T-helper 2 cell (primary cell): ENCODE data around the gene KIAA1217.

Experiments used
- DNase-seq, 5 experiments: peaks; one replicate each; pipeline versions ENCODE4 v3.0.0 to v3.0.0-alpha.2; 2012 to 2022

The KIAA1217 gene

DNA sequence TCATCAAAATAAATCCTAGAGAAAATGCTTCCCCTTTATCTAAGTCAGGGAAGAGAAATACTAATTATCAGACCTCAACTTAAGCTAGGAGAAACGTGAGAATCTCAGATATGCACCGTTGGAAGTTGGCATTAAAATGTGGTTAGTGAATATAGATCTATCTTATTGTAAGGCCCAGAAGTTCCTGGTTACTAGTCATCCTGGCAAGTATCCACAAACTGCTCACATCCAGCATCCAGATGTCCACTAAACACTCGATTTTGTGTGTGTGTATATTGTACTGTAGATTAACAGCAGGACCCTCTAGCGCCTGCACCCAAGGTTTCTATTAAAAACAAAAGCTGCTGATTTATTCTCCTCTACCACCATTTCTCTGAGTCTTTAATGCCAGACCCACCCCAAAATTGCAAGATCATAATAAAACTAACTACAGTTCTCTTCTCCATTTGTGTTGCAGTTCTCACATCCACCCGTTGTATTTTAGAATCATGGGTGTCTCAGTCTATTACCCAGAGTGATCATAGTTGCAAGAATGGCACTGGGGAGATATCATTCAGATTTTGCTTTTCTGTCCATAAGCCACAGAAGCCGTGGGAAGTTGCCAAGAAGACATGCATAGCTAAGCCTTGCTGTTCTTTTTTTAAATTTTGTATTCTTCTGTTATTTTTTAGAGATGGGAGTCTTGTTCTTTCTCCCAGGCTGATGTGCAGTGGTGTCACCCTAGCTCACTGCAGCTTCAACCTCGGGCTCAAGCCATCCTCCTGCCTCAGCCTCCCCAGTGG, 165.4 kb downstream of the KIAA1217 start:
- no peak for DNase-seq

DNA sequence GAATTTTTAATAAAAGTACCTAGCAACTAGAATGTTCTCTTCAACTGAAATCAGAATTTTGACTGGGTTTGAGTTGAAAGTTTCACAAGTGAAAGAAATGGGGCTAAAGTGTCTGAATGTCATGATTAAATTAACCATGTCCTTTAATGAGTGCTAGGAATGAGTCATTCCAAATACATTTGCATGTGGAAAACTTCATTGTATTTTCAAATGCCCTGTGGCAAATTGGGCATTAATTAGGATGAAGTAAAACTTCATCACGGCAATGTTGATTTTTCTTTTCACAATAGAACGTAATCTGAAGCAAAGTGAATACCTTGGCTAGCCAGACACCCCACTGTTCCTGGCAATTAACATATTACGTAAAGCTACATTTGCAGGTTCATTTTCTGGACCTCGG, 166.6 kb downstream of the KIAA1217 start:
- no peak for DNase-seq

DNA sequence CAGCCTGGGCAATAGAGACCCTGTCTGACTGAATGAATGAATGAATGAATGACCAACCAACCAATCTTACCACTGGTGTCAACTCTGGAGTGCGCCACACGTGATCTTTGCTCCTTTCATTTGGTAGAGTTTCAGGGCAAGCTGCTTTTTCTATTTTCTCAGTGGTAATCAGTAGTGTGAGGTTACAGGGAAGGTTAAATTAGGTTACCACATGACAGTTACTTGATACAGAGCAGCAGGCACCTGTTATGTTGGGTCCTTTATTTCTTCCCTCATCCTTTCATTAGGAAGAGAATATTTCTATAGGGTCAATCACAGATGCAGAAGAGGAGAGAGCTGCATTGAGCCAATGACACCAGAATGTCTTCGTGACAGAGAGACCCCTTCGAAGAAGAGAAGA, 167.8 kb downstream of the KIAA1217 start:
- no peak for DNase-seq

DNA sequence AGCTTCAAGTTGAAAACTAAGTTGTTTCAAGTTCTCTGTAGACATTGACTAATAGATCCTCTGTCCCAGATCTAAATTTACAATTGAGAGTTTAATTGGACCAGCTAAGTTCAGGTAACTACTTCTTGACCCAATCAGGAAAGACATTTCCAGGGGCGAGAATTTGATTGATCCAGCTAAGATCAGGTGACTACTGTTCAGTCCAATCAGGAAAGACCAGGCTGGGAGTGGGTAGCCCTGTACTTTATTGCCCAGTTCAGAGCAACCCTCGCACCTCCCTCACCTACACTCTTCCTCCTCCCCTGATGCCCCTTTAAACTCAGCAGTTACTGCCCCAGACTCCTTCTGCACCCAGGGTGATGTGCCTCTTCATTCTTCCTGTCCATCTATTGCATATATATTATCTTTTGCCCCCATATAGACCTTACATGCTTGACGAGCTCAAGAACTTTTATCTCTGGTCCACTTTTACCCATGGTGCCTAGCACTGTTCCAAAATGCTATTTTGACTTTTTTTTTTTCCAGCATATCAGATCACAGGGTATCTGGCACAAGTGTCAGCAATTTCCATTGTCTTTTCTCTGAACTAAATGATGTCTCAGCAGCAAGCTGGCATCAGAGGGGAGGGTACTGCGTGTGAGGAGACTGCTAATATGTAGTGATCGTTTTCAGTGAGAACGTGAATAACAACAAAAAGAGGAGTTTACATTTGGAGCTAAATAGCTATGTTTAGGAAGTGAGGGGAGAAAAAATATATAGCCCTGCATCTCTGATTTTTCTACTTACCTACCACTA, 169.4 kb downstream of the KIAA1217 start:
- no peak for DNase-seq

DNA sequence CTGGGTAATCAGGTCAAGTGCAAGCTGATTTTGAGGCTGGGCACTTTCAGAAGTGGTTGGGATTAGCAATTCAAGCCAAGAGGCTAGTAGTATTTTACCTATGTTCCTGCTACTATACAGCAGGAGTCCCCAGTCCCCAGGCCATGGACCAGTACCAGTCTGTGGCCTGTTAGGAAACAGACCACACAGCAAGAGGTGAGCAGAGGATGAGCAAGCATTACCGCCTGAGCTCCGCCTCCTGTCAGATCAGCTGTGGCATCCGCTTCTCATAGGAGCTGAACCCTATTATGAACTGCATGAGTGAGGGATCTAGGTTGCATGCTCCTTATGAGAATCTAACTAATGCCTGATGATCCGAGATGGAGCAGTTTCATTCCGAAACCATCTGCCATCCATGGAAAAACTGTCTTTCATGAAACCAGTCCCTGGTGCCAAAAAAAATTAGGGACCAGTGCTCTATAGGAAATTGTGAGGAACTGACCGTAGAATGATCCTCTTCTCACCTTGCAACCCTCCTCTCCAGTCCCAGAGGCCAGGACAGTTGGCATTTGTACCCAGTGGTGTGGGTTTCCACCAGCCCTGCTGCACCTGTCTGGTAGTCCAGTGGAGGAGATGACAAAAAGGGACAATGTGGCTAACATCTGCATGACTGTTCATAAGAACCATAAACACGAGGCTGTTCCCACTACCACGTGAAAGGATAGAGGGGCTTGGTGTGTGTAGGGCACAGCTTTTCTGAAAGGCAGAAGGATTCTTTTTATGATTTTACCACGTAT, 172.5 kb downstream of the KIAA1217 start:
- DNase-seq, result no peak

DNA sequence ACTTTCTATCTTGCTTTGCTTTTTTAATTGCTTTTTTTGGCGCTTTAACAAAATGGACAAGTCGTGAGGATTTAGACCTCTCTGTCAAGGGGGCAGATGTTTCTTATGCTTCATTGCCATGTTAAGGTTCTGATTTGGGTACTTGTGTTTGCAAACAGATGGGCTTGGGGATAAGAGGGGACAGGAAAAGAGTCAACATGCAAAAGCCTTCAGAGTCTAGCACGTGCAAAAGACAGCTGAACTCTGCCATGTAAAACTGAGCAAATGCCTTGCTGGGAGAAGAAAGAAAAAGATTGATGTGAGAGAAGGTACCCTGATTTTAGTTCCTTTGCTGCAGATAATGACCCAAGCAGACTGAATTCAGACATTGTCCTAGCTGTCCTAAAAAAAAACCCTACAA, 173.1 kb downstream of the KIAA1217 start:
- DNase-seq, result no peak

- no peak for DNase-seq
These were observed 173.6 kb downstream of the KIAA1217 start for GRCh38 chr10:24382596-24382978.

DNA sequence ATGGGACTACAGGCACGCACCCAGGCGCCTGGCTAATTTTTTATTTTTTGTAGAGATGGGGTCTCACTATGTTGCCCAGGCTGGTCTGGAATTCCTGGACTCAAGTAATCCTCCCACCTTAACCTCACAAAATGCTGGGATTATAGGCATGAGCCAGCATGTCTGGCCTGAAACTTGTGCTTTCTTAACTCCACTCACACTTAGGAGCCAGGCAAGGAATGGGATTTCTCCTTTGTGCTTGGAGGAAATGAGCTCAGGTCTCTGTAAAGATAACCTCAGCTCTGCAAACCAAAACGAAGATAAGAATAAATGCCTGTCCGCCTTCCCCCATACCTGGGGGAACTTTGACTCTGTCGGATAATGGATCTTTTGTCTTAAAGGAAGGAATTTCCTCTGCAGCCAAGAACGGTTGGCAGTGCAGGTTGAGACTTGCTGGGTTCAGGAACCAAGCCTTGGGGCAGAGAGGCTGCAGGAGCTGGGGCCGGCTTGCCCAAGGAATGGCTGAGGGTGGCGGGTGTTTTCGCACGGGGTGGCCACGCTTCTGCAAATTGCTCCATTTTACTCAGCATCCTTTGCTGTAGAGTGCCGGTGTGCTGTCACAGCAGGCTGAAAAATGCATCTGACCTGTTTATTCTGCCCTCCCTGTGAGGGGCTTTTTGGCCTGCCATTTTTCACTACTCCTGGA, 174.2 kb downstream of the KIAA1217 start:
- no peak for DNase-seq

- peak in 1 of 5 experiments; percentile 11 for DNase-seq
These were observed 174.8 kb downstream of the KIAA1217 start for GRCh38 chr10:24383681-24384106.

DNA sequence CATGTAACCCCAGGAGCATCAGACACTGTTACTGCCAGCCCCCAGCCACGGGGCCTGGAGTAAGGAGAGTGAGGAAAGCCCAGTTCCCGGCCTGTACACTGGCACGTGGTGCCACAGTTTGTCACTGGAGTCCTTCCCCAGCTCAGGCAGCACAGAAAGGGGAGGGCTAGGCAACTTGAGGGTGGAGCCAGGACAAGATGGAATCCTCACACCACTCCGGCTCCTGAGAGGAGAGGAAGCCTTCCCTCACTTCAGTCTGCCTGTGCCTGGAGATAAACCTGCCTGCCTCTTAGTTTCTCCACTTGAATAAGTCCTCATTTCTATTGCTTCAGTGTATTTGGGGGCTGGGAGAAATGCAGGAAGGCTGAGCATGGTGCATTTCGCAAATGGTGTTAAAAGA, 176.0 kb downstream of the KIAA1217 start:
- DNase-seq, result no peak

- no peak for DNase-seq
These were observed 176.8 kb downstream of the KIAA1217 start for GRCh38 chr10:24385776-24386175.

GRCh38 chr10:24390146-24390700, 181.3 kb downstream of the KIAA1217 start:
- no peak for DNase-seq

DNA sequence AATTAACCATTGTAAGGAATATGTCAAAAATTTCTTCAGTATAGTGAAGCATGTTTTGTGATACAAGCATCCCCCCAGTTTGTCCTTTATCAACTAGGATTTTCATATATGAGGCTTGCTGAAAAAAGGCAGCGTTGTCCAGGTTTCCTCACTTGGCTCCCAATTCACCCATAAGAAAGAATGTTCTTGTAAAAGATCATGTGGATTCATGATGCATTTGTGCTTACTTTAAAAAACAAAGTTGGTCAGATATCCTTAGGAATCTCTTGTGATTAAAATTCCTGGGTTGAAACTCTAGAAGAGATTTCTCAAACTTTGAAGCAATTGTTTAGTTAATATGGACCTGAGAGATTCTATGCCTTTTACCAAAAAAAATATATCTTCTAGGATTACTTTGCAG, 181.8 kb downstream of the KIAA1217 start:
- DNase-seq, result no peak

- no peak for DNase-seq
These were observed 184.3 kb downstream of the KIAA1217 start for GRCh38 chr10:24393201-24393600.

- DNase-seq, result no peak
These were observed 185.7 kb downstream of the KIAA1217 start for GRCh38 chr10:24394461-24395190.

- DNase-seq, result no peak
These were observed 187.5 kb downstream of the KIAA1217 start for GRCh38 chr10:24396396-24396795.

DNA sequence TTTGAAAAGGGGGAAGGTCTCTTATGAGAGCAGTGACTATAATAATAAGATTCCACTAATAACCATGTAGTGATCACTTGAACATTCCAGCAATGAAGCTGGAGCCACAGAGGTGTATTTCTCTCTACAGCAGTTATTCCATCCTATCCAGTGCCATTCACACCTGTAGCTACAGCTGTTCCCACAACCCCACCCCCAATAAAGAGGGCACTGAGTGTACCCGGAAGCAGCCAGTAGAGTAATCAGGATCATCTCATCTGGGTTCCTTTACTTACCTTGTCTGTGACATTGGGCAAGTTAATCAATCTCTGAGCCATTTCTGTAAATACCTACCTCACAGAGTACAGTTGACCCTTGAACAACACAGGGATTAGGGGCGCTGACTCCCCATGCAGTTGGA, 188.7 kb downstream of the KIAA1217 start:
- DNase-seq, result no peak

DNA sequence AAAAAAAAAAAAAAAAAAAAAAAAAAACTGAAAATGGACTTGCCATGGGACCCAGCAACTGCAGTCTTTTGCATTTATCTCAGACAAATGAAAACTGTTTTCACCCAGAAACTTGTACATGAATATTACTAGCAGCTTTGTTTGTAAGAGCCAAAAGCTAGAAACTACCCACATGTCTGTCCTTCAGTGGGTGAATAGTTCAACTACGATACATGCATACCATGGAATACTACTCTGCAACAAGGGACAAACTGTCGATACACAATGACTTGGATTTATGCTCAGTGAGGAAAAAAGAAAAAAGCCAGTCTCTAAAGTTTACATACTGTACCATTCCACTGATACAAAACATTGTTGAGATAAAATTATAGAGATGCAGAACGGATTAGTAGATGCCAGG, 195.6 kb downstream of the KIAA1217 start:
- no peak for DNase-seq

- no peak for DNase-seq
These were observed 196.7 kb downstream of the KIAA1217 start for GRCh38 chr10:24405635-24406034.

DNA sequence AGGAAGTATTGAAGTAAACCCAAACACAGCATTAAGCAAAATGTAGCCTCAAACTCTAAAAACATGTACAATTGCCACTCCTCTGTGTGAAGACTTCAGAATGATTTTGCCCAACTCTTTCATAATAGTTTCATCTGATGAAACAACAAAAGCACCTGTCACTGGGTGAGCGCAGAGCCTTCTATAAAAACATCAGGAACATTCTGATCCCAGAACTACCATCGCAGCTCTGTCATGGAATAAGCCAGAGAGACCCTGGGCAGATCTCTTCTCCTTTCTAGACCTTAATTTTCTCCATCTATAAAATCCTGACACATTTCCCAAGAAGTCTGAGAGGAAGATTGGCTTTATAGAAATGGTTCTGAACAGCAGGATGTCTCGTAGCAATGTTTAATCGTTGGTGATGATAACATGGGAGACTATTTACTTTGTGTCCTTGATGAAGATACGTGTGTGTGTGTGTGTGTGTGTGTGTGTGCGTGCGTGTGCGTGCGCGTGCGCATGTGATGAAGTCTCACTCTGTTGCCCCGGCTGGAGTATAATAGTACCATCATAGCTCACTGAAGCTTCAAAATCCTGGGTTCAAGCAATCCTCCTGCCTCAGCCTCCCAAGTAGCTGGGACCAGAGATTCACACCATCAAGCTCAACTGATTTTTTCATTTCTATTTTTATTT, 198.0 kb downstream of the KIAA1217 start:
- DNase-seq, result no peak

- DNase-seq, result no peak
These were observed 199.0 kb downstream of the KIAA1217 start for GRCh38 chr10:24407928-24408327.
